GM18907 (cell line): Measurements from ENCODE around the gene GSG1L2.
"Not testable (repeated sequence)": the region's sequence is repeated elsewhere in the genome, so short reads cannot be mapped to it uniquely, and the experiment has no call there.

ENCODE experiments used
- ATAC-seq: cut with Tn5 transposase; IDR thresholded peaks from one replicate; pipeline ENCODE4 v1.9.1; 2021; ENCODE audit warnings: mild to moderate bottlenecking, moderate library complexity; ENCODE audit not compliant: unreplicated experiment

Gene GSG1L2

DNA sequence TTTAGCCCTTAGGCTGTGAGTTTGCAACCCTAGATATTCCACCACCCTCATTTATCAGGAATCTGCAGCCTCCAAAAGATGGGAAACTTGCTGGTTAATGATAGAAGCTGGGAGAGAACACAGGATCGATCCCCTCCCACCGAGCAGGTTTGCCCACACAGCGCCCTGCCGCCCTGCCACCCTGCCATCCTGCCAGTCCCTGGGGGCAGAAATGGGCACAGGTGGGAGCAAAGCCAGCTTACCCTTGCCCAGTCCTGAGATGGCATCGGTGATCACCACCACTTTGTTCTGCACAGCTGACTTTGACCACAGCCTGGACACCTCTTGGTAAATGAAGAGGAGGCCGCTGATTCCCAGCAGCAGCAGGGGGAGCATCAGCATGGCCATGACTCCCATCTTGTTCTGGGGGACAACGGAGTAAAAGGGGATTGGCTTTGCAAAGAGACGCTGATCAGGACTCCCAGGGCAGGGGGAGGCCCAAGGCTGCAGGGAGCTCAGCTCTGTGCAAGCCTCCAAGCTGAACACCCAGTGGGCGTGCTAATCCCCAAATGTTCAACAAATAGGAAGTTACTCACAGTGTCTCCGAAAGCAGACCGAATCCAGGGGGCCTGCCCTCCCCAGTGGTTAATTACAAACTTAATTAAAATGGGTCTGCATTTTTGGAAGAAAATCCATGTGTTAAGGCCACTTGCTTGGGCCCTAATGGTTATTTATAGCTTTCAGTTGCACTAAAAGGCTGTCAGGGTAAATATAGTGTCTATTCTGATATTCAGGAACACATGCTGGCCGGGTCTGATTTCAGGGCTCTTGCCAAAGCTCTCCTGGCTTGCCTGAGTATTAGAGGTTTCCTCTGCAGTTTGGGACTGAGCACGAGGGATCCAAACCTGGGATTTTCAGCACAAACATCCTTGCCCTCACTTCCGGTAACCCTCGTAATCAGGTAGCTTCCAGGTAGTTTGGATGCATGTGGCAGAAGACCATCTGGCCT lies 30.7 kb downstream of the GSG1L2 start, which contains the start of gene DHRS7C:
Gene DHRS7C (minus strand): TSS at position 704 of the 988 bp plus-strand sequence. CDS start 308 bp downstream, at position 396.
- no peak for ATAC-seq

DNA sequence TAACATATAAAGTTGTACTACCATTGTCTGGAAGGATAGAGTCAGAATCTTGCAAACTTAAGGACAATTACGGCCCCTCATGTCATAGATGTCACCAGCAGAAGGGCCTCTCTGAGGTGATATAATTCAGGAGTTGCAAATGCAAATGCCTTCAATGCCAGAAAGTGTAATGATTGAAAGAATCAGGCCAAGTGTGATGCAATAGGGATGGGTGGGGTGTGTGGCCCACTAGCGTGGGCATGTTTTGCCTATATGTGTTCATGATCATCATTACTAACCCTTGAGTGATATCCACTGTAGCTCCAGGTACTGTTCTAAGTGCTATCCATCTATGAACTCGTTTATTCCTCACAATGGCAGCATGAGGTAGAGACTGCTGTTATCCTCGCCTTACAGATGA lies 31.6 kb downstream of the GSG1L2 start:
- no peak for ATAC-seq

DNA sequence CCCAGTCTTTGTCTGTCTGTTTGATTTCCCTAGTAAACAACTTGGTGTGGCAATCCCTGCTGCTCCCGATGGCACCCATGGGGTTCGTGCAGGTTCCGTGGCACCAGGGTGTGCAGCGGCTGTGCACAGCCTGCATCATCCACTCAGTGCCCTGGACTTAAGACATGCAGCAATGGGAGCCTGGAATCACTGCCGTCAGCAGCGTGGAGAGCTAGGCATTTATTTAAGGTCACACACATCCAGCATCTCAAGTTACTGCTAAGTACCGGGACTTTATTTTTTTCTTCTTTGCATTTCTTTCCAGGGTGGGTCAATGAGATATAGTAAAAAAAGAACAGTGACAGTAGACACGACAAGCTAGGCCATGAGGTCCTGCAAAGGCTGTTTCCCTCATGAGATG lies 33.3 kb downstream of the GSG1L2 start:
- no peak for ATAC-seq

DNA sequence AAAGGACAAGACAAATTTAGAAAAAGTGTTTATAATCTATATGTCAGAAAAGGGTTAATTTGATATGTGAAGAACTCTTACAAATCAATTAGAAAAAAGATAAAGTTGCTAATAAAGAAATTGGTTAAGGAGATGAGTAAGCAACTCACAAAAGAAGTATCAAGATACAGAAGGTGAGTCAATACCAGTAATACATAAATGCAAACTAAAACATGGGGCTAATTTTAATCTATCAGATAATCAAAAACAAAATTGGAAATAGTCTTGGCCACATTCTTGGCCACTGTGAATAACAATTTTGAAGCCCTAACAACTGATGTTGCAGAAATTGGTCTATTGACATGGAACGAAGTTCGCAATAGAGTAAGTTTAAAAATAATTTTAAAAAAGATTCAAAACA lies 37.3 kb downstream of the GSG1L2 start:
- ATAC-seq: no peak

DNA sequence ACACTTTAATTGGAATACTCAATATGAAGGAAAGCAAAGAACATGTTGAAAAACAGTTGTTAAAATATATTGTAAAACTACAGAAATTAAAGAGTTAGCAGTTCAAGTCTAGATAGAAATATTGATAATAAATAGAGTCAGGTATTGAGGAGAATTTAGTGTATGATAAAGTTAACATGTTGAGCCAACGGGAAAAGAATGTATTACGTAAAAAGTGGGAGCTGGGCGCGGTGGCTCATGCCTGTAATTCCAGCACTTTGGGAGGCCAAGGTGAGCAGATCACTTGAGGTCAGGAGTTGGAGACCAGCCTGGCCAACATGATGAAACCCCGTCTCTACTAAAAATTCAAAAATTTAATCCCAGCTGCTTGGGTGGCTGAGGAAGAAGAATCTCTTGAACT lies 38.4 kb downstream of the GSG1L2 start:
- ATAC-seq: not testable (repeated sequence)

DNA sequence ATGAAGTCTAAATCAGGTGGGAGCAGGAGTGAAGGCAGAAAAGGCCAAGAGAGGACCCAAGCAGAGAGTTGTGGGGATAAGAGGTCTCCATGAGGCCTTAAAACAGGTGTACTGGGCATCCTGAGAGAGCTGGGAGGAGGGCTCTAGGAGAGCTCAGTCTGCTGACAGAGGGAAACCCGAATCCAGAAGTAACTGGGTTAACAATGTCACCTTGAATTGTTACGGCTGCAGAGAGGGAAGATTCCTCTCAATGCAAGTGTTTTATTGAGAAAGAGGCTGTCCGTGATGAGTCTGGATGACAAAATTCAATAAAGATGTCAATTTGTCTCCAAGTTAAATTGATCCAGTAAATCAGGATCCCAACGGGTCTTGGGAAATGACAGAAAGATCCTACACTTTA lies 38.8 kb downstream of the GSG1L2 start:
- no peak for ATAC-seq

DNA sequence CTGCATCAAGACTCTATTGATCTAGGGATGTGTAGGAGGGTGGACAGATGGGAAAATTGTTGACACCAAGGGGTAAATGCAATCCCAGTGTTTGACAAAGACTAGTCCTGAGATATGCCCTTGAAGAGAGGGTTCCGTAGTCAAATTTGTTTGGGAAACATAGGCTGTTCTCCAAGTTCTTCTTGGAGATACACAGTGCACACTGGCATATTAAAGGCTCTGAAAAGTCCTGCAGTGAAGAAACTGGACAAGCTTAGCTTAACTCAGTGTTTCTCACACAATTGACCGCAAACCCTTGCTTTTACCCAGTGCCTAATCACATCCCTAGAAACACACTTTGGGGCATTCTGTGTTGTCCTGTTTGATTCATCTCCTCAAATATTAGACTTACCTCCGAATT lies 41.3 kb downstream of the GSG1L2 start:
- ATAC-seq: no peak

DNA sequence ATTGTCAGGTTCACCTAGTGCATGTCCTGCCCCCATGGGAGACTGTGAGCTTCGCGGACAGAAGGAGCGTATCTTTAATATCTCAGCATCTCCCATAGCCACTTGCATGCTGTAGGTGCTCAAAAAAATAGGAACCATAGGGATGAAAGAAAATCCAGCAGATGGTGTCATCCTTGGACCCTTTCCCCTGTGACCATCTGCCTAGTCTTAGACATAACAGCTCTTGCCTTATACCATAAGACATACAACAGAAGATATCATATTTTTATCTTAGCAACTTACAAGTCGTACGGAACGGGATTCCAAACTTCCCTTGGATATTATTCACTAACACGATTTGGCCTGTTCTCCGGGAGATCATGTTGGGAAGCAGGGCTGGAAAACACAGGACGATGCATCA lies 45.0 kb downstream of the GSG1L2 start:
- no peak for ATAC-seq

DNA sequence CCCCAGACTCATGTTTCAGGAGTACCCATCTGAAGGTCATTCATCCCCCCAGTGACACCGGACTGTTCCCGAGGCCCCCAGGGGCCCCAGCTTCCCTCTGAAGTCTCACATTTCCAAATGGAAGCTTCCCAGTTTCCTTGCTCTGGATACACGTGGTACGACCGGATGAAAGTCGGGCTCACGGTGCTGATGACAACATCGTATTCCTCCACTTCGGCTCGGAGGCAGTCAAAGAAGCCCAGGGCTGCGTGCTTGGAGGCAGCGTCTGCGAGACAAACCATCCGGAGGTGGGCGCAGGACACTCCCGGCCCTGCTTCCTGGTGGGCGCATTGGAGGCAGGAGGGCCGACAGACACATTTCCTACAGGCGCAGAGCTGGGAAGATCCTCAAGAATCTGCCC lies 49.2 kb downstream of the GSG1L2 start:
- no peak for ATAC-seq

DNA sequence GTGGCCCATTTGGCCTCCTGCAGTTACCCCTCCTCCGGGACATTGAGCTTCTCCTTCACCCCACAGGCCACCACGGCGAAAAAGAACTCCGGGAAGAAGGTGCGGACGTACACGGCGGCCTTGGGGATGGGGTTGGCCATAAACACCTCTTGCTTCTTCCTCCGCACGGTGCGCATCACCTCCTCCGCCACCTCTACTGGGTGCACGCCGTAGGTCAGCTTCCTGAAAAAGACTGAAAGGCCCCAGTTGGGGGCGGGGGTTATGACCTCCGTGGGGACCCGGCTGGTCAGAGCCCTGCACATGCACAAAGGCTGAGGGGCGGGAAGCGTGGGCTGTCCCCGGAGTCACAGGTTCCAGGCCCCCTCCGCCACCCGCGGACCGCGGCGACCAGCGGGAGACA lies 50.4 kb downstream of the GSG1L2 start:
- no peak for ATAC-seq

DNA sequence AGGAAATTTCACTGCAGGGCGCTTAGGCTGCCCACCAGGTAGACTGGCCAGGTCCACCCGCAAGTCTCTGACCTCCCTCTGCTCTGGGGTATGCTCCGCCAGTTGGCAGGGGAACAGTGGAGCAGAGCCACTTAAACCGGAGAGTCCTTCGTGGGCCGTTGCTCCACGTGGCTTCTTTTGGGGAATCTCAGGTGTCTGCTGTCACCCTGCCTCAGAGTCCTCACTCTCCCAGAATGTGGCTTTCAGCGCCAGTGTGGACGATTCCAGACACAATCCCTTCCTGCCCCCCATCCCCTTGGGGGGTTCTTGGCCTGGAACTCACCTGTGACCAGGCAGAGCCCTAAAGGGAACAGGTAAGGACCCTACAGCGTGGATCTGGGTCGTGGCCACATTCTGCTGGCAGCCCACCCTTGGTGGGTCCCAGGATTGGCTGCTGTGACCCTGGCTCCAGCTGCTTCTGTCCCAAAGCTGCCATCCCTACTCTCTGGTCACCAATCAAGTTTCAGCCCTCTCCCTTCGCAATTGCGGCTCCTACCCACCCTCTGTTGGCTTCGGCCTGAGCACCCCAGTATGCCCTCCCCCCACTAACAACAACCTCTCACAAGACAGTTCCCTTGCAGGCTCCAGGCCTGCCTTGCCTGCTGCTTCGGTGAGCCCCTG lies 52.7 kb downstream of the GSG1L2 start:
- no peak for ATAC-seq

DNA sequence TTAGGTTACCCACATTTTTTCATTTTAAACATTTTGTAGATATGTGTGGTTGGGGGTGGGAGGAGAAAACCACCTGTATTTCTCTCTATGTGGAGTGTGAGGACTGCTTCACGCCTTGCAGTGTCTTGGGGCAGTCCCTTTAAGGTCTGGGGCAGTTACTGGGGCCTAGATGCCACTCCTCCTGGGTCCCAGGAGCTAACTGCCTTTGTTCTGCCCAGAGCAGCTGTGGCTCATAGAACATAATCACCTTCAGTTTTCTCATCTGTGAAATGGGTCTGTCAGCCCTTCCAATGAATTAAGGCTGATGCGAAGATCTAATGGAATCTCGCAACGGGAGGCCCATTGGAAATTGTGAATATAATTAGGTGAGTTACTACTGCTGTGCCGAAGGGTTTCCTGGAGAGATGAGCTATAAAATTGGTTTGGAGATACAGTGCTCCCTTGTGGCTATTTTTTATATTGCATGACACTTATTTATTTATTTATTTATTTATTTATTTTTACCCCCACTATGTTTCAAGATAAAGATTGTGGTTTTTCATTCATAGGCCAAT lies 53.4 kb downstream of the GSG1L2 start:
- no peak for ATAC-seq

DNA sequence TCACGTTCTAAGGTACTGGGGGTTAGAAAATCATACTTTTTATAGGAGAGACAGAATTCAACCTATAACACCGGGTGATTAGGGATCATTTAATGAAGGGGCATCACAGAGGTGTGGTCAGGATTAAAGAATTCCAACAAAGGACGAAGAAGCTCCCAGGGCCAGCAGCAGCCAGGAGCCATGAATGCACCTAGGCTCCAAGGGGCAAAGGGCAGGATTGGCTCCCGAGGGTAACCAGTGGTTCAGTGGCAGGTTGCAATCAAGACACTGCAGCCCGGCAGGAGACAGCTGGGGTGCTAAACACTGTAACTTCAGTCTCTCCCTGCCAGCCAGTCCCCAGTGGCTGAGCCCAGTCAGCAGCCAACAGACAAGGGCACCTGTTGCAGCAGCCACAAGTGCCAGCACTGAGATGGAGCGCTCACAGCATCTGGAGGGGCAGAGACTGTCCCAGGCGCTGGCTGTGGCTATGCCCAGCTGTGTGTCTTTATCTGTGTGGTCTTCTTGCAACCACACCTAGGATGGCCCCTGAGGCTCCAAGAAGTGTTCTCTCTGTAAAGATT lies 54.4 kb downstream of the GSG1L2 start:
- ATAC-seq: no peak

DNA sequence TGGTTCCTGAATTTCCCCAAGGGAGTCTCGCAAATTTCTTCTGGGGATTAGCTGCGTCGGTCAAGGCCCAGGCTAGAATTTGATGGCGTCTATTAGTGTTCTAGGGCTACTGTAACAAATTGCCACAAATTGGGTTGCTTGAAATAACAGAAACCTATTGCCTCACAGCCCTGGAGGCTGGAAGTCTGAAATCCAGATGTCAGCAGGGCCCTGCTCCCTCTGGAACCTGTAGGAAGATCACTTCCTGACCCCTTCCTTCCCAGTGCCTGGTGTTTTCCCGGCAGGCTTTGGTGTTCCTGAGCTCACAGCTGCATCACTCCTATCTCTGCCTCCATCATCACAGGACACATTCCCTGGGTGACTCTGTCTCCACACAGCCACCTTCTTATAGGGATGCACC lies 54.9 kb downstream of the GSG1L2 start:
- no peak for ATAC-seq

DNA sequence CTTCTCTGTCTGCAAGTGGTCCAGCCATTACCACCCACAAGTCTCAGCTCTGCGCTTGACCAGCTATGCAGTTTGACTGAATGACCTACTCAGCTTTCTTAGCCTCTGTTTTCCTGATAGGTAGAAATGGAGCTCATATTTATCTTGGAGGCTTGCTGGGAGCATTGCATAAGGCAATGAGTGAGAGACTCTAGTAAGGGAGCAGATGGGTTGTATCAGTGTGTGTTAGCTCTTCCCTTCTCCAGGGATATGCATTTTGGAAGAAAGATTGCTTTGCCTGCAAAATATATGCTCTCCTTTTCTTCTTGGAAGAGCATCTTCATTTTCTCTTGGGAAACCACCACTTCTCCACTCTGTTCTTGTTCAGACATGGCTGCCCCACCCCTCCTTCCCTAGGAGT lies 56.6 kb downstream of the GSG1L2 start:
- no peak for ATAC-seq

DNA sequence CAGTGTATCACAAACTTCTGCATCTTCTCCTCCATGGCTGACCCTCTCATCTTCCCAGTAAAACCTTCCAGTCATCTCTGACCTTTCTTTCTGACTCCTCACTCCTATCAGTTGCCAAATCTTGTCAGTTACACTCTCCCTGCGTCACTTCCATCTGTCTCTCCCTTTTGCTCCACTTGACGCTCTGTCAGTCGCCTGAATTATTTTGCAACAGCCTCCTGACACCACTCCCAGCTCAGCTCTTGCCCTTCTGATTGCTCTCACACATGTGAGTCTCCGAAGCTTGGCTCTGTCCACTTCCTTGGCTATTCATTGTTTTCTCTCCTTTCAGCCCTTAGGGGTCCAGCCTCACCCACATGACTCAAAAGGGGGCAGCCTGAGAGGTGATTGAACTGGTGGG lies 58.2 kb downstream of the GSG1L2 start:
- ATAC-seq: no peak

DNA sequence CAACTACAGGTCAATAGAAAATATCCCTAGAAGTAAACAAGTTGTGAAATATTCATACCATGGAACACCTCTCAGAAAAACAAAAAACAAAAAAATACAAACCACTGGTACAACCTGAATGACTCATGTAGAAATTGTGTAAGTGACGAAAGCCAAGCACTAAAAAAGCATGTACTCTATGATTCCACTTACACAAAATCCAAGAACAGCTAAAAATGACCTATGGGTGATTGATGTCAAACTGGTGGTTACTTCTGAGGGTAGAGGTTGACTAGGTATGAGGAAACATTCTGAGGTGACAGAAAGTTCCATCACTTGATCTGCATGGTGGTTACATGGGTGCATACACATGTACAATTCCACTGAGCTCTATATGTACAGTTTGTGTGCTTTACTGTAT lies 61.6 kb downstream of the GSG1L2 start:
- no peak for ATAC-seq

DNA sequence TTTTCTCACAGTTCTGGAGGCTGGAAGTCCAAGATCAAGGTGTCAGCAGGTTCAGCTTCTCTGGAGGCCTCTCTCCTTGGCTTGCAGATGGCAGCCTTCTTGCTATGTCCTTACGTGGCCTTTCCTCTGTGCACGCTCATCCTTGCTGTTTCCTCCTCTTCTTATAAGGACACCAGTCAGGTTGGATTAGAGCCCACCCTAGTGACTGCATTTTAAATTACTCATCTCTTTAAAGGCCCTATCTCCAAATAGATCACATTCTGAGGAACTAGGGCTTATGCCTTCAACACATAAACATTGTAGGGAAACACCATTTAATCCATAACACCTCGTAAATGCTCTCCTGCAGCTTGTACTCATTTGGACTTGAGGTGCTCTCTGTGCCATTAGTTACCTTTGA lies 66.8 kb downstream of the GSG1L2 start:
- ATAC-seq: no peak
